HCT116 (cell line): ENCODE measurements around the gene TMEM242.

ENCODE experiments used
- CEBPB ChIP-seq: IDR thresholded peaks from 2 replicates; pipeline ENCODE4 v1.6.1; 2012; ENCODE audit warnings: low read depth
- CTCF ChIP-seq, 3 experiments: fragments of 200-600 bp in 1 of 3; sonication (generic) in 1 of 3; IDR thresholded peaks in 2 of 3; conservative IDR thresholded peaks in 1 of 3; 2 replicates each; pipeline ENCODE4 v1.5.1; 2012 to 2017; ENCODE audit warnings: low read depth in 2 of 3, low read length in 2 of 3, antibody characterized with exemption in 1 of 3, borderline replicate concordance in 1 of 3, control low read depth in 1 of 3, mild to moderate bottlenecking in 1 of 3, mixed read lengths in 1 of 3, mixed run types in 1 of 3, moderate library complexity in 1 of 3; ENCODE audit not compliant: insufficient read depth in 1 of 3
- EZH2 ChIP-seq: fragments of 200-600 bp; sonication (generic); IDR thresholded peaks from 2 replicates; pipeline ENCODE4 v1.6.1; 2017; ENCODE audit warnings: antibody characterized with exemption, mixed run types
- EZH2phosphoT487 ChIP-seq: fragments of 200-600 bp; IDR thresholded peaks from 2 replicates; pipeline ENCODE4 v1.6.1; 2018; ENCODE audit warnings: antibody characterized with exemption, borderline replicate concordance
- FOSL1 ChIP-seq: IDR thresholded peaks from 2 replicates; pipeline ENCODE4 v1.6.1; 2012; ENCODE audit warnings: low read depth
- MAX ChIP-seq: IDR thresholded peaks from 2 replicates; pipeline ENCODE4 v1.6.1; 2012
- POLR2A ChIP-seq: IDR thresholded peaks from 2 replicates; pipeline ENCODE4 v1.7.0; 2011; ENCODE audit warnings: borderline replicate concordance; ENCODE audit not compliant: insufficient read depth, insufficient read length; ENCODE audit errors: extremely low read depth
- POLR2AphosphoS5 ChIP-seq: IDR thresholded peaks from 2 replicates; pipeline ENCODE4 v1.6.1; 2011; ENCODE audit warnings: mild to moderate bottlenecking, low read depth, low read length, moderate library complexity
- RAD21 ChIP-seq: IDR thresholded peaks from 2 replicates; pipeline ENCODE4 v1.6.1; 2012; ENCODE audit warnings: low read depth, mild to moderate bottlenecking
- REST ChIP-seq: IDR thresholded peaks from 2 replicates; pipeline ENCODE4 v1.6.1; 2012; ENCODE audit warnings: low read depth

GRCh38 chr6:157312757-157313156 is 10.6 kb downstream of the TMEM242 start:
- TF ChIP-seq CTCF (IDR thresholded peaks at IDR 0.05 in 2 of 3, conservative IDR thresholded peaks at IDR 0.05 in 1 of 3; ENCODE audit: borderline replicate concordance in 1 of 3, insufficient read depth in 1 of 3, low read depth in 2 of 3, low read length in 2 of 3) (no peak), RAD21 (no peak), CEBPB (no peak), EZH2phosphoT487 (no peak), REST (no peak), MAX (no peak), POLR2AphosphoS5 (no peak; the same call in 1 of the 2 replicates), FOSL1 (no peak), EZH2 (no peak), POLR2A (no peak)
